ENCODE results near the gene HELZ2. TPM values are rescaled to one million over a fixed set of nuclear protein-coding genes. Genes with fewer than 3 reads are reported as not detected.

The HELZ2 gene
- total RNA-seq, 2 experiments from 2014 or later: 6.5 to 8.3 TPM

DNA sequence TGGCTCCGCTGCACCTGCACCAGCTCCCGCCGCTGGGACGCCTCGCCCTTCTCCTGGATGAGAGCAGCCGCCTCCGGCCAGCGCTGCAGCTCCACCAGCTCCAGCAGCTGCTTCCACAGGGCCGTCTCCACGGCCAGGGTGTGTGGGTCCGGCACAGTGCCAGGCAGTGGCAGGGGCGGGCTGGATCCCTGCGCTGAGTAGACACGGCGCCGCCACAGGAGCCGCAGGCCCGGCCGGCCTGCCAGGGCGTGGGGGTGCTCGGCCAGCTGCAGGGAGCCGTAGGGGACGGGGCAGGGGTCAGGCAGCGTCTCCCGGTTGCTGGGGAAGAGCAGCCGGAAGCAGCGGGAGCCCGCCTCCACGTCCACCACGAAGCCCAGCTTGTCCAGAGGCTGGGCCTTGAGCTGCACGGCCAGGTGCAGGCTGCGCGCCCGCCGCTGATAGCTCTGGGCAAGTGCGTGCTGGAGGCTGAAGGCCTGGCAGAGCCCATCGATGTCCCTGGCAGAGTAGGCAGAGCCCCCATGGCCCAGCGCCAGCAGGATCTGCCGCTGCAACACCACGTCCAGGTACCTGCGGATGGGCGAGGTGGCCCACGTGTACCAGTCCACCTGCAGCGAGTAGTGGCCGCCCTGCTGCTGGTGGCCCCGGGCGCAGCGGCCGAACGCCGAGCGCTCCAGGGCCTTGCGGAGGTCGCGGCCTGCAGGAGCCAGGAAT lies 10.7 kb downstream of the HELZ2 start:
- CTCF ChIA-PET (ENCODE audit: unreplicated experiment): no interaction called here
- Histone ChIP-seq H3K9me2 (ENCODE audit: insufficient read depth, low read length) (no peaks in the 10 kb centered on the region), H3K36me3 (ENCODE audit: insufficient read depth, low read length) (no peaks in the 10 kb centered on the region), H2AFZ (ENCODE audit: low read length) (no peak overlapping the region), H3K27ac (ENCODE audit: low read depth, low read length, poor library complexity, severe bottlenecking) (no peak overlapping the region), H4K20me1 (ENCODE audit: insufficient read depth, low read length) (no peaks in the 10 kb centered on the region), H3K4me2 (ENCODE audit: low read length) (no peak overlapping the region), H3K4me1 (ENCODE audit: insufficient read depth, low read length, poor library complexity, severe bottlenecking) (peaks cover 9% of the 10 kb centered on the region), H3K79me2 (ENCODE audit: insufficient read depth, low read depth, low read length) (no peaks in the 10 kb centered on the region), H3K4me3 (ENCODE audit: low read depth, low read length, poor library complexity, severe bottlenecking) (no peak overlapping the region), H3K9me3 (ENCODE audit: low read length) (no peaks in the 10 kb centered on the region)
- no TSS peak for BruUV-seq (replicated peaks)
- TF ChIP-seq EZH2phosphoT487 (IDR thresholded peaks at IDR 0.05; ENCODE audit: borderline replicate concordance, low read depth, low read length): no peak
- TF ChIP-seq, protein P1, sequence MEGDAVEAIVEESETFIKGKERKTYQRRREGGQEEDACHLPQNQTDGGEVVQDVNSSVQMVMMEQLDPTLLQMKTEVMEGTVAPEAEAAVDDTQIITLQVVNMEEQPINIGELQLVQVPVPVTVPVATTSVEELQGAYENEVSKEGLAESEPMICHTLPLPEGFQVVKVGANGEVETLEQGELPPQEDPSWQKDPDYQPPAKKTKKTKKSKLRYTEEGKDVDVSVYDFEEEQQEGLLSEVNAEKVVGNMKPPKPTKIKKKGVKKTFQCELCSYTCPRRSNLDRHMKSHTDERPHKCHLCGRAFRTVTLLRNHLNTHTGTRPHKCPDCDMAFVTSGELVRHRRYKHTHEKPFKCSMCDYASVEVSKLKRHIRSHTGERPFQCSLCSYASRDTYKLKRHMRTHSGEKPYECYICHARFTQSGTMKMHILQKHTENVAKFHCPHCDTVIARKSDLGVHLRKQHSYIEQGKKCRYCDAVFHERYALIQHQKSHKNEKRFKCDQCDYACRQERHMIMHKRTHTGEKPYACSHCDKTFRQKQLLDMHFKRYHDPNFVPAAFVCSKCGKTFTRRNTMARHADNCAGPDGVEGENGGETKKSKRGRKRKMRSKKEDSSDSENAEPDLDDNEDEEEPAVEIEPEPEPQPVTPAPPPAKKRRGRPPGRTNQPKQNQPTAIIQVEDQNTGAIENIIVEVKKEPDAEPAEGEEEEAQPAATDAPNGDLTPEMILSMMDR (conservative IDR thresholded peaks at IDR 0.05; ENCODE audit: low read length): no peak
- intact Hi-C loops (cut with micrococcal nuclease; ENCODE audit: unreplicated experiment): no loop called here
- DNase-seq (ENCODE audit: low spot score): no peak
- POLR2A ChIA-PET: no interaction called here

DNA sequence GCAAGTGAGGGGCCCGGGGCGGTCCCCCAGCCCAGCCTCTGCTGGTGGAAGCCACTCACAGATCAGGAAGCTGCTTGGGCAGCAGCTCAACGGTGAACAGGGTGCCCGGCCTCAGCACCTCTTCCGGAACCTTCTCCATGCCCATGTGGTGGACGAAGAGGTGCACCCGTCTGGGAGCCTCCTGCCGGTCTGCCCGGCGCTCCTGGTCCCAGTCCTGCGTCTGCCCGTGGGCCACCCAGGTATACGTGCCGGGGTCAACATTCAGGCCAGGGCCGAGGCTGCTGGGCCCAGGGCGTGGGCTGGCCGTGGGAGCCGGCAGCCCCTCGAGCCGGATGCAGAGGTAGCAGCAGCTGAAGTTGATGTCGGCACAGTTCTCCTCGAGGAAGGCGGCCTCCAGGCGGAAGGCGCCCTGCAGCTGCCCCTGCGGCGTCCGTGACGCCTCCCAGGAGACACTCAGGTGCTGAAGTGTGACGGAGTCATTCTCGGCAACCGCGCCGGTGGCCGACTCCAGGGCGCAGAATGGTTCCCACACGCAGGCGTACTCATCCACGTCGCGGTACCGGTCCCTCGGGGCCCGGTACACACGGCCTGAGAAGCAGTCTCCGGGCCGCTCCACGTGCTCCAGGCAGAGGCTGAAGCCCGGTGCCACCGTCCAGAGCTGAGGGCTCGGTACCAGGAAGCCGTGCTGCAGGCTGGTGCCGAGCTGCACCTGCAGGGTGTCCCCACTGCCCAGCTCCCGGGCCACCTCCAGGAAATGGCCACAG lies 11.4 kb downstream of the HELZ2 start:
- no peak for DNase-seq (ENCODE audit: low spot score)
- POLR2A ChIA-PET: no interaction called here
- Histone ChIP-seq H3K9me3 (ENCODE audit: low read length) (no peaks in the 10 kb centered on the region), H3K4me3 (ENCODE audit: low read depth, low read length, poor library complexity, severe bottlenecking) (no peak overlapping the region), H4K20me1 (ENCODE audit: insufficient read depth, low read length) (no peaks in the 10 kb centered on the region), H3K4me1 (ENCODE audit: insufficient read depth, low read length, poor library complexity, severe bottlenecking) (peaks cover 2% of the 10 kb centered on the region), H3K36me3 (ENCODE audit: insufficient read depth, low read length) (no peaks in the 10 kb centered on the region), H3K79me2 (ENCODE audit: insufficient read depth, low read depth, low read length) (no peaks in the 10 kb centered on the region), H3K27ac (ENCODE audit: low read depth, low read length, poor library complexity, severe bottlenecking) (no peak overlapping the region), H2AFZ (ENCODE audit: low read length) (no peak overlapping the region), H3K4me2 (ENCODE audit: low read length) (no peak overlapping the region), H3K9me2 (ENCODE audit: insufficient read depth, low read length) (no peaks in the 10 kb centered on the region)
- no peak for TF ChIP-seq EZH2phosphoT487 (IDR thresholded peaks at IDR 0.05; ENCODE audit: borderline replicate concordance, low read depth, low read length)
- TF ChIP-seq, protein P1 (conservative IDR thresholded peaks at IDR 0.05; ENCODE audit: low read length): no peak
- BruUV-seq (replicated peaks): no TSS peak
- intact Hi-C loops (cut with micrococcal nuclease; ENCODE audit: unreplicated experiment): no loop called here
- CTCF ChIA-PET (ENCODE audit: unreplicated experiment): no interaction called here
